Umbilical cord (tissue), 2 donors: ENCODE data around the gene MRPL11. TPM values are rescaled to one million over a fixed set of nuclear protein-coding genes. Genes with fewer than 3 reads are reported as not detected.
A peak's percentile ranks its signal among the peaks of the same experiment; 100 is the strongest.
"Not testable (repeated sequence)": the region's sequence is repeated elsewhere in the genome, so short reads cannot be mapped to it uniquely, and the experiment has no call there.

Experiments
- DNase-seq: peaks from one replicate; pipeline ENCODE4 v3.0.0-alpha.2; 2015; ENCODE audit warnings: low spot score
- total RNA-seq: library from RNA; depleted of rRNA; stranded (reverse); fragments of >200 nt; gene quantifications from one replicate; pipeline ENCODE4 v1.2.3, GENCODE V29; 2014; ENCODE audit warnings: low replicate concordance; ENCODE audit not compliant: insufficient read depth

Gene MRPL11
- total RNA-seq, 1 donor from 2014 or later: 58.0 TPM

GRCh38 chr11:66431871-66432329 is 6.7 kb downstream of the MRPL11 start:
- not testable (repeated sequence) for DNase-seq

GRCh38 chr11:66431287-66431686 is 7.4 kb downstream of the MRPL11 start:
- not testable (repeated sequence) for DNase-seq

GRCh38 chr11:66429983-66430602 is 8.6 kb downstream of the MRPL11 start:
- DNase-seq: peak; percentile 59

GRCh38 chr11:66428933-66429332 is 9.7 kb downstream of the MRPL11 start:
- DNase-seq: no peak

GRCh38 chr11:66426314-66426713 is 12.3 kb downstream of the MRPL11 start:
- no peak for DNase-seq

- peak; percentile 92 for DNase-seq
Measured at GRCh38 chr11:66421492-66422205, 17.0 kb downstream of the MRPL11 start.

GRCh38 chr11:66420671-66421476 is 17.8 kb downstream of the MRPL11 start, which contains the start of gene NPAS4:
TSS of gene NPAS4 (plus strand) at chr11:66421035. CDS start at chr11:66421180, 145 bp downstream.
- DNase-seq: no peak

GRCh38 chr11:66419825-66420224 is 18.8 kb downstream of the MRPL11 start:
- DNase-seq: no peak

- no peak for DNase-seq
Measured at GRCh38 chr11:66418986-66419308, 19.7 kb downstream of the MRPL11 start.

DNA sequence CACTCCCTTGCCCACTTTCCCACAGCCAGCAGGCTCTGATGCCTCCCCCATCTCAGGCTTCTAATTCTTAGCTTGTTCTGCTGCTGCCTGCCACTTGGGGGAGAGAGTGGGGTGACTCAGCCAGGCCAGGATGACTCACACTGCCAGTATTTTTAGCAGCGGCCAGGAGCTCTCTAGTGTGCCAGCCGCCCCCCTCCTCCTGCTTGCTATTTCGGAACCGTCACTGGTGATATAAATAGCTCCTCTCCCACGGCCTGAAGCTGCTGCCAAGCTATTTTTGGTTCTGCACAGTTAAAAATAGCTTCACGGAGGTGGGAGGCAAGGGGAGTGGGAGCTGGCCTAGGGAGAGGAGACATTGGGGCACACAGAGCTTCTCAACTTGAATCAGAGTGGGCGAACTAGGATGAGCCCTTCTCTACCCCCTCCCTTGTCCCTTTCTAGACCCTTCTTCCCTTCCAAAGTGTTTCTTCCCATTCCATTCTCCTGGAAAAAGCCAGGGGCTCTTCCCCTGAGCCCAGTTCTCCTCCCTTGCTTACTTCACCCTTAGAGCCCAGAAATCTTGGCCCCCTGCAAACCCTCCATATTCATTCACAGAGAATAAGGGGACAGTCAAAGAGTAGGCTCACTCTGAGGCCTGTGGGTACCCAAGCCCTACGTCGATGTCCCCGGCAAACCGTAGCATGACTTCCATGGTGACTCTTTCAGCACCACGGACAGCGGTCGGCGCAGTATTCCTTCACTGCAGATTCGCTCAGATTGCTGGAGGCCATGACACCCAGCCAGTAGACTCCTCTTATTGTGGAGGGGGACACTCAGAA is 20.3 kb downstream of the MRPL11 start:
- peak; percentile 85 for DNase-seq

DNA sequence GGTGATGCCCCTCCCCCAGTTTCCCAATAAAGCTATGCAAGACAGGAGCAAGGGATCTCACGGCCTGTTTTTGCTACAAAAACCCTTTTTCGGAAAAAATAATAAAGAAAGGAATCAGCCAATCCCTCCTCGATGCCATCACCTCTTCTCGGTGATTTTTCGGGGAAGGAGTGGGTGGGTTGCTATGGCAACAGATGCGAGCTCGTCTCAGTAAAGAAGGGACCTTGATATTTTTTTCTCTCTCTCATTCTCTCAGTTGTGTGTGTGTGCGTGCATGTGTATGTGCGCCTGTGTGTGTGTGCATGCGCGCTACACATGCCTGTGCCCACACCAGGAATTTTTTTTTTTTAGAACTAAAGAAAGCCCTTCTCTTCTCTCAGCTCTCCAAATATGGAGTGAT is 21.6 kb downstream of the MRPL11 start:
- DNase-seq: no peak

DNA sequence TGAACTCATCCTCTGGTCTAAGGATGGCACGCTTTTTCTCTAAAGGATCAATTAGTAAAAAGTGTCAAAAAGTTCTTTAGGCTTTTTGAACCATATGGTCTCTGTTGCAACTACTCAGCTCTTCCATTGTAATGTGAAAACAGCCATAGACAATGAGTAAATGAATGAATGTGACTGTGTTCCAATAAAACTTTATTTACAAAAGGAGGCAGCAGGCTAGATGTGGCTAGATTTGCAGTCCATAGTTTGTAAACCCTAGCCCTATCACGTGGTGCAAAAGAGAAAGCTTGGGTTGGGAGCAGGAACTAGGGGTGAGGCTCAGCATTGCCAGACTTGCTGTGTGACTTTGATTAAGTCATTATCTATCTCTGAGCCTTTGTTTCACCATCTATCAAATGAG is 23.2 kb downstream of the MRPL11 start:
- no peak for DNase-seq

- no peak for DNase-seq
Measured at GRCh38 chr11:66414120-66414934, 24.3 kb downstream of the MRPL11 start.

DNA sequence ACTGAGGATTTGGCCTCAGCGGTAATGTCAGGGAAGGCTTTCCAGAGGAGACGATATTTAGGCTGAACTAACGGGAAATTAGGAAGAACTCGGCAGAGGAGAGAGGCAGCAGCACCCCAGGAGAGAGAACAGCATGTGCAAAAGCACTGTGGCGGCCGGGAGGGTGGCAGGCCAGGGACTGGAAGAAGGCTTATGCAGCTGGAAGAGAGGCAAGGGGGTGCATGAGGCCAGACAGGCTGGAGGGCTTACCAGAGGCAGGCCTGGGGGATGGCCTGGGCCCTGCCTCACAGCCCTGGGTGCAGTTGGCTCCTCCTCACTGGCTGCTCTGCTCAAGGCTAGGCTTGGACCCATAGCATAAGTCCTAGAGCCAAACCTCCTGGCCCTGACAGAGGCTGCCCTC is 25.5 kb downstream of the MRPL11 start:
- no peak for DNase-seq

GRCh38 chr11:66412110-66412509 is 26.5 kb downstream of the MRPL11 start:
- DNase-seq: no peak

DNA sequence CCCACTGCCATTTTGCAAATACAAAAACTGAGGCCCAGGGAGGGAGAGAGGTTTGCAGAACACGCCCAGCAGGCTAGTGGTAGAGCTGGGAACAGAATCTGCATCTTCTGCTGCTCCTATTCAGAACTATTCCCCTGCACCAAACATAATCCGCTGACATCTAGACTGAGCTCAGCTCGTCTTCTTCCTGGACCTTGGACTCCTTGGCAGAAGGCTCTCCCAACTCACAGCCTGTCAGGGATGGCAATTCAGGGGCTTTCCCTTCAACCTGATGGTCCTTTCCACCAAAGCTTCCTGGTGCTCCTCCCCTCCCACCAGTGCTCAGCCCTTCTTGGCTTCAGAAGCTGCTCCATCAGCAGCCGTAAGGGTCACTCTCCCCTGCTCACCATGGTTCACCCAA is 27.3 kb downstream of the MRPL11 start:
- DNase-seq: no peak

GRCh38 chr11:66410191-66410590 is 28.5 kb downstream of the MRPL11 start:
- no peak for DNase-seq

- no peak for DNase-seq
Measured at GRCh38 chr11:66409226-66409625, 29.4 kb downstream of the MRPL11 start.

- peak; percentile 94 for DNase-seq
Measured at GRCh38 chr11:66408488-66409214, 30.0 kb downstream of the MRPL11 start.

DNA sequence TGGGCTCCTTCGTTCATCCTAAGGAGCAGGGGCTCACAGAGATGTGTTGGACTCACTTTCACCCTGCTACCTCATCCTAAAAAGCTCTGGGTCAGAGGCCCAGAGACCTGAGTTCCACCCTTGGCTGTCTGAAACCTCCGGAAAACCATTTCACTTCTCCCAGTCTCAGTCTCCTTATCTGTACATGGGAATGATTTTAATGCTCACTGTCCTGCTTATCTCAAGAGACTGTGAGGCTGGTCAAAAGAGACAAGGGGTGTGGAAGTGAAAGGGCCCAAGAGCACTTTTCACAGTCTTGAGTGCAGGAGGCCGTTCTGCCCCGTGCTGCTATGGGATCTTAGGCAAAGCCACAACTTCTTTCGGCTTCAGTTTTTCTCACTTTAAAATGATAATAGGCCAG is 31.0 kb downstream of the MRPL11 start:
- DNase-seq: no peak
